Kidney glomerular epithelial cell (primary cell): ENCODE measurements around the gene PFDN4.

Experiments used
- DNase-seq: peaks from one replicate; lab custom pipeline; 2025; lab: John Stamatoyannopoulos, UW

The PFDN4 gene

GRCh38 chr20:54207743-54208547 lies at the start of gene PFDN4:
TSS of gene PFDN4 (plus strand) at chr20:54208087. CDS start at chr20:54208101, 14 bp downstream.
- DNase-seq = peak; percentile 83

GRCh38 chr20:54158226-54158625 lies 49.7 kb upstream of the PFDN4 start:
- DNase-seq = no peak

- no peak for DNase-seq
Observed at GRCh38 chr20:54158856-54159418, 49.0 kb upstream of the PFDN4 start.

- DNase-seq = no peak
Observed at GRCh38 chr20:54160065-54161007, 47.6 kb upstream of the PFDN4 start.

GRCh38 chr20:54161008-54161820 lies 46.7 kb upstream of the PFDN4 start:
- DNase-seq = no peak

- DNase-seq = no peak
Observed at GRCh38 chr20:54161821-54162149, 46.1 kb upstream of the PFDN4 start.

GRCh38 chr20:54162378-54163009 lies 45.4 kb upstream of the PFDN4 start:
- DNase-seq = no peak

GRCh38 chr20:54163402-54163801 lies 44.5 kb upstream of the PFDN4 start:
- no peak for DNase-seq

- DNase-seq = no peak
Observed at GRCh38 chr20:54165014-54165413, 42.9 kb upstream of the PFDN4 start.

GRCh38 chr20:54165803-54166202 lies 42.1 kb upstream of the PFDN4 start:
- DNase-seq = no peak

- no peak for DNase-seq
Observed at GRCh38 chr20:54166987-54167662, 40.8 kb upstream of the PFDN4 start.

- DNase-seq = no peak
Observed at GRCh38 chr20:54167909-54168872, 39.7 kb upstream of the PFDN4 start.

GRCh38 chr20:54168961-54169862 lies 38.7 kb upstream of the PFDN4 start:
- DNase-seq = no peak

GRCh38 chr20:54170026-54170471 lies 37.8 kb upstream of the PFDN4 start:
- no peak for DNase-seq

- no peak for DNase-seq
Observed at GRCh38 chr20:54170963-54171362, 36.9 kb upstream of the PFDN4 start.

- no peak for DNase-seq
Observed at GRCh38 chr20:54172532-54172855, 35.4 kb upstream of the PFDN4 start.

GRCh38 chr20:54172856-54173652 lies 34.8 kb upstream of the PFDN4 start:
- no peak for DNase-seq
